HG03064 (cell line): ENCODE results near the gene SLC38A6.
A peak's percentile ranks its signal among the peaks of the same experiment; 100 is the strongest.

Experiments
- ATAC-seq: cut with Tn5 transposase; IDR thresholded peaks from one replicate; pipeline ENCODE4 v1.9.1; 2021; ENCODE audit warnings: low read depth; ENCODE audit not compliant: unreplicated experiment

Gene SLC38A6

DNA sequence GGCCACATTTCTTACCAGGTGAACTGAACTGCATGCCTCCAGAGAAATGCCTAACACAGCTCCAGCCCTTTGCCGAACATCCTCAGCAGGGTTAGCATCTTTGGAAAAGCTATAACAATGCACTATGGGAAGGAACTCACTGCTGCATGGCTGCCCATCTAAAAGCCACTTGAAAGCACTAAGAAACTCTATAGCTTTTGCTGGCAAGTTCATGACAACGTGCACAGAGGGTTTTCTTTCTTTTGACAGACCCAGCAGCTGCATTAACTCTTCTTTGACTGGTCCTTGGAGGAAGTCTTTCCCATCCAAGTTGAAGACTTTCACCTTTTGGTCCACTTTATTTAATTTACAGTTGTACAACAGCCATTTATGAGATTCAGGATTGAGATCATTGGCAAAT, 5.5 kb upstream of the SLC38A6 start:
- ATAC-seq = no peak

DNA sequence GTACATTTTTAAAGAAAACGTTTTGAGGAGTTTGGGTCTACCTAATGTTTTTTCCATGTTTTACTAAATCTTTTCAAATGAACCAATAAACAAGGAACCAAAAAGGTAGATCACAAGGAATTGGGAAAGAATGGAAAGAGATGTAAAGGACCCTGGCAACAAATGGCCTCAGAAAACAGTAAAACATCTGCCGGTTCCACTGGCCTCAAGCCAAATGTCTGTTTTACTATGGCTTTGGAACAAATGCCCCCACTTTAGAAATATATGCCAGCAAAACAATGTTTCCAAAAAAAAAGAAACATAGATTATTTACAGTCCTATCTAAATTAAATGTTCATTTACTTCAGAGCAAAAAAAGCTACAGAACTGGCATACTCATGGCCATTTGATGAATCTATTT, 3.2 kb upstream of the SLC38A6 start:
- ATAC-seq = no peak

DNA sequence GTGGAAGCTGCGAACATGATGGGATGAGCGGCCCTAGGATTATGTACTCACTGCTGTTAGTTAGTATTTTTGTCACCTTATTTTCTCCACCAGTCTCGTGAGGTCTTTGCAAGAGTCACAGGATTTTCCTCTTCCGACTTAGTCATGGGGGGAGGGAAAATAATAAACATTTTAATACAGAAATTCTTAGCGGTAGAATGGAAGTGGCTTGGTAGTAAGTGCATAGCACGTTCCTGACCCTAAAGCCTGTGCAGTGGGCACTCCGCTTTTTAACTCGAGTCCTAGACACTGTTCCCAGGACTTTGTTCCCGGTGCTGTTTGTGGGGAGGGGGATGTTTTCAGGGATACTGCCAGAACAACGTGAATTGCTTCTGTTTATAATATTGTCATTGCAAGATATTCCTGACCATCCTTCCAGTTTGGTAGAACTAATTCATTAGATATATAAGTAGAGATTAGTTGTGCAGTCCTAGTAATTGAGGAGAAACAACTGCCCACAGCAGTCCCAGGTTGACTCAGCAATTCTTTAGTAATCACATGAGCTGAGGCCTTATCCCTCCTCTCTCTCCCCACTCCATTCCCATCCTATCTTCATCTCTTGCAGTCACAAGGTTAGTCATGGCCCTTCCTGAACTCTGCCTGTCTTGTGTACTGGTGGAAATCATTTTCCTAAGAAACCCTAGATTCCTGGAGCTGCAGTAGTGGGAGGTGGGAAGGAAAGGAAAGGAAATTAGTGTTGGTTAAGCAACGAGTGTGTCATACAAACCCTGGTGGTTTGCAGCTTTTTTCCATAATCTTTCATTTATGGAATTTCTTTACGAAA, 799 bp downstream of the SLC38A6 start:
- no peak for ATAC-seq

- ATAC-seq = no peak
Measured at GRCh38 chr14:60984196-60984595, 3.2 kb downstream of the SLC38A6 start.

DNA sequence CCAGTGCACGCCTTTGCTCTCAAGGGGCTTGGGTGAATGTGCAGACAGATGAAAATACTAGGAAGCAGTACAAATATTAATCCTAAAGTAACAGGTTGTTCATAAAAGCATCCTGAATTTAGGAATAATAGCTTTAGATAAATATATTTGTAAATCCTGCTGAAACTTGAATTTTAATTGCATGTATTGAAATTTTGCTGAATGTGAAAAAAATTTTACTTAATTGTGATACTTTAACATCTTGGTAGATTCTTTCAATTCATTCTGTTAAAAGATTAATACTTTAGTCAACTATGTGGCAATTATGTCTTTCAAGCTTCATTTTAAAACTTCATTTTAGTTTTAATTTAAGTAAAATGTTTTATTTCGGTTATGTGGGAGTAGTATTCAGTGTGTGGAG, 5.5 kb downstream of the SLC38A6 start:
- ATAC-seq = no peak

GRCh38 chr14:60989599-60989998, 8.6 kb downstream of the SLC38A6 start:
- ATAC-seq = no peak

DNA sequence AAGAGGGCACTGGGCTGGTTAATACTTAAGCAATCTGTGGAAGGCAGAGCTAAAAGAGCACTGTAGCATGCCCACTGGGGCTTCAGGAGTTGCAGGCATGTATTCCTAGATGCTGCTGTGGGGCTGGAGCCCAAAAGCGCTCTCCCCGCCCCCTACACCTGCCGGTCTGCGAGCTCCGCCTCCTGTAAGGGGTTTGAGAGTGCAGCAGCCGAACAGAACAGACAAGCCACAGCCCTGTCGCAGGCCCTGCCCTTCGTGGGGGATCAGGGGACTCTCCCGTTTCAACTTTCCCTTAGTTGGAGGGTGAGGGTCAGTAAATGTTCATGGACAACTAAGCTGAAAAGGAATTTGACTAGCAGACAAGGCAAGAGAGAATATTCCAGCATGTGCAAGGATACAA, 17.6 kb downstream of the SLC38A6 start:
- ATAC-seq = no peak

DNA sequence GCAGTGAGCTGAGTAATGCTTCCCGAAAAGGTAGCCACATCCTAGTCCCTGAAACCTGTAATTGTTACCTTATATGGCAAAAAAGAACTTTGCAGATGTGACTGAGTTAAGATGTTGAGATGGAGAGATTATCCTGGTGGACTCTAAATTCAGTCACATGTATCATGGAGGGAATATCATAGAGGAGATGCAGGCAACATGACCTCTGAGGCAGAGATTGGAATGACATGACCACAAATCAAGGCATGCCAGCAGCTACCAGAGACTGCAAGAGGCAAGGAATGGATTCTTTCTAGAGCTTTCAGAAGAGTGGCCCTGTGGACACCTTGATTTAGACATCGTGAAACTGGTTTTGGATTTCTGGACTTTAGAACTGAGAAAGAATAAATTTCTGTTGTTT, 18.5 kb downstream of the SLC38A6 start:
- no peak for ATAC-seq

DNA sequence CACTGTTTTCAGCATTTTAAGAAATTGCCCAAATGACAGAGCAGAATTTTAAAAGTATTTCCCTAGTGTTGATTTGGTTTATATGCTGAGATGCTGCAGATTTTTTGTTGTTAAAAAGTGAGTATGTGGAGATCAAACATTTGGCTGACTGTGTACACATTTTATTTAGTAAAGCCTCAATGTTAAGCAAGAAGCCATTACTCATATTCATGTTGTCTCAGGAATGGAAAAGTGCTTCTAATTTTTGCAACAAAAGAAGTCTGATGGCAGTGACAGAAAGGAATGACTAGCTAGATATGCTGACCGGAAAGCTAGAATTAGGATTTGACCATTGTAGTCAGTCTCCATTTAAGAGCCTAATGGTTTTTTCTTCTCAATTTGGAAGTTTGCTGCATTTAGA, 22.5 kb downstream of the SLC38A6 start:
- ATAC-seq = no peak

DNA sequence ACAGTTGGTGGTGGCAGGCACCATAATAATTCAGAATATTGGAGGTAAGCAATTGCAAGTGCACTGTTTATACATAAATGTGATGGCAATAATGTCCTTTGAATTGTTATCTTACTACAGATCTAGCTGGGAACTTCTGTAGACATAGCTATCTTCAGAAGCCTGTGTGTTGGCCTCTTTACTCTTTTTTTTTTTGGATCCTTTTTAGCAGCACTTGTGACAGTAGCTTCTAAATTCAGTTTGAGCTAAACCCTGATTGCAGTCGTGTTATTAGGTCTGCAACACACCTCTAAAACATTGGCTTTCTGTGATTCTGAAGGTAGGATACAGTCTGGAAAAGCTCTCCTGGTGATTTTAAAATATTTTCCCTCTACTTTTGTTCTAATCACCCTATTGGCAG, 38.5 kb downstream of the SLC38A6 start:
- ATAC-seq = no peak

DNA sequence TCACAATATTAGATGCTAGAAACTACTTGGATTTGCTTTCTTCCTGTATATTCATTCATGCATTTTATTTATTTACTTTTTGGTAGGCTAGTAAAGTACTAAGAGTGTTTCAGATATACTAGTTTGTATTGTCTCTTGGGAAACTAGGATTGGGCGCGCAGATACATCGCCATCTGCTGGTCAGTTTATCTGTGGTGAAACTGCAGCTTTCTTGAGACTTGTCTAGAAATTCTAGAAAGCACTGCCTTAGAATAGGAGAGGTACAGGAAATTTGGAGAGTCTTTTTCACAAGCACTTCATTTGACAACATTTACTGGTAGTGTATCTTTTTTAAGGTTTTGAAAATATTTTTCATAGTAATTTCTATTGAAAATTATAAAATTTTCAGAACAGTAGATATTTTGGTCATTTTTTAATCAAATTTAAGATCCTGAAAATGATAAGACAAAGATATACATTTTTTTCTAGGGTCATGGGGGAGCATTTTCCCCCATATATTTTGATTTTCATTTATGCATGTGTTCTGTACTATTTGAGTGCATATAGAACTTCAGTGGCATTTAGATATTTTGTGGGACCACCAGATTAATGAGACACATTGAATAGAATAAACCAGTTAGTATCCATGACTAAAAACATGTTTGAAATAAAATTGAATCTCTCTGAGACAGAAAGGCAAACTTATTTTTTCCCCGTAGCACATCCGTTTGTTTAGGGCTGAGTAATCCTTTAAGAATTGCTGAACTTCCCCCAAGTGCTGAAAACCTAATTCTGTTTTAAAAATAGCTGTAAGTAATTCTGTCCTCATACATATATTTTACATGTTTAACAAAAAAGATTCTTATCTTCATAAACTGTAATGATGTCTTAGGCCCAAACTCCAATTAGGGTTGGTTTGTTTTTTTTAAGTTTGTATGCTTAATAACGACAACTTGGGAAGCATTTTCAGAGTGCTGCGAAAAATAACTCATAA, 44.5 kb downstream of the SLC38A6 start:
- peak; percentile 57 for ATAC-seq

DNA sequence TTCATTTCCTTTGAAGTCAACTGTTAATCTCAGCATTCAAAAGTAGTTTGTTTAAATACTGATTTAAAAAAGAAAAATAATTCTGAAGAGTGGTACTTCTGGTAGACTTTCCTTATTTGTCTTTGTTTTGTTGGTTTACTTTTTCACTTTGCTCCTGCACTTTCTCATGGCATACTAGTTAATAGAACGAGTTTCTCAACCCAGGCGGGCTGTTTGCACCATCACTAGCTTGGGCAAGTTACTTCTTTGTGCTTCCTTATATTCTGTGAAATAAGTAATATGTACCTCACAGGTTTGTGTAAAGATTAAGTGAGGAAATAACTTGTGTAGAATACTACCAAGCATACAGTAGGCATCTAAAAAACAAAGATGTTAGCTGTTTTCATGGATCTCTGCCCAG, 45.5 kb downstream of the SLC38A6 start:
- ATAC-seq = no peak

DNA sequence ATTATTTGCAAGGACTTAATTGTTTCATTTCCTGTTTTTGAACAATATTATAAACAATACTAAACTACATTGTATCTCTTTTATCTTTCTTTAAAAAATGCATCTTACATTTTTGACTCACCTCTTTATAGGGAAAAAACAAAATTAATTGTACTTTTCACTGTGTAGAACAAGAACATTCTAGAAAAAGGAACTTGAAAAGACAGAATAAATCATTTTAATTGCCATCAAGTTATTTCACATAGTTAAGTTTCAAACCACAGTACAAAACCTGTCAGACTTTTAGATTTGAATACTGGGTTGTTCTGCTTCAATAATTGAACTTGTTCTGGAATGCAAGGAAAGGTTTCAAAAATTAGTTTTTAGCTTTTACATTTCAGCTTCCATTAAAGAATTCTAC, 50.0 kb downstream of the SLC38A6 start:
- no peak for ATAC-seq

DNA sequence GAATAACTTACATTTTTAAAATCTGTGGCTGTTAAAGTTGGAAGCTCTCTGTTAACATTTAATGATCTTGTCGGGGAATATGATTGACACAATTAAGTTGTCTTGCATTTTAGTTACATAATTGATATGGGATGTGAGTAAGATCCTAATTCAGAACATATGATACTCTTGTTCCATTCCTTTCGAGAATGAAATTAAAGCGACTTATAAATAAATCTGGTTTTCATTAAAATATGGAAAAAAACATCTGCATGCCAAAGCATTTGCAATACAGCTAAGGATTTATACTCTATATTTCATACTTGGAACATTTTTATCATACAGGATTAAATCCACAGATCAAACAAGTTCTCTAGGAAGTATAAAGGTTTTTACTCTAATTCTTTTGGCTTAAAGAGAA, 52.0 kb downstream of the SLC38A6 start:
- no peak for ATAC-seq

DNA sequence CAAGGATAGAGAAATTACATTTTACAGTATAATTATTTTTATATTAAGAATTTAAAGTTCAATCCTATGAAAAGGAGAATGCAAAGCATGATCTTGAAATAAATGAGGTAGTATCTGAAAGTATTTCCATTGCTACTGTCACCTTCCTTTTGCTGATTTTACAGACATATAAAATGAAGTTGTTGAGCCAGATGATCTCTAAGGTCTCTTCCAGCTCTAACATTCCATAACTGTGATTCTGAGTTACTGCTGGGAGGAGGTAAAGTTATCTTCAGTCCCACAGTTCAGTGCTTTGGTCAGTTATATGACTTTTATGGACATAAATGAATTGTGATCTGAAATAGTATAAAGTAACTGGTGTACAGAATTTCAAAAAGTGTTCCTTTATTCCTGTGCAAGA, 52.8 kb downstream of the SLC38A6 start:
- ATAC-seq = no peak

DNA sequence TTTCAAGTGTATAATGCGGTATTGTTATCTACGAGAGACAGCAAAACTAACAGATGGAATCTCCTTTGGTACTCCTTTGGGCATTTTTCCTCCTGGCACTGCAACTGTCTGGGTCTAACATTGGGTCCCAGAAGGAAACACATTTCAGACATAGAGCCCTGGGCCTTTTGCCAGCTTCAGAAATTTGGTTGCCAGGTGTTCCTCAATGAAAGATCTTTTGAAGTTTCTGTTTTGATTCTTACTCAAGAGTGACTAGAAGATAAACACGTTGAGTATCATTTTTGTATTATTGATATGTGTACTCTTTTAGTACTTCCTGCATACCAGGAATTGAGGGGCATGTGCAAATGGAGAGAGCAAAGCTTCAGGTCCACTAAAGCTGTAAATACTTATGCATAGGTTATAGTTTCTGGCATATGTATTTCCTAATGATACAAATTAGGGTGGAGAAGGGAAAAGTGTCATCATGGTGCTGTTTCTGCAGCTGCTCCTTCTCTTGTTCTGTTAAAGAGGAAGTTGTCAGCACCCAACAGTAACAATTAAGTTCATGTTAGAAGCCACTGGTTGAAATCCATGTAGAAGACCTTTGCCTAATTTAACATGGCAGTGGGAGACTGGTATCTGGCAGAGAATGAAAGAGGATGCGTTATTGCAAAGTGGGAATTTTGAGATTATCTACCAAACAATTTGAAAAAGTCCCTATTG, 53.5 kb downstream of the SLC38A6 start:
- no peak for ATAC-seq

DNA sequence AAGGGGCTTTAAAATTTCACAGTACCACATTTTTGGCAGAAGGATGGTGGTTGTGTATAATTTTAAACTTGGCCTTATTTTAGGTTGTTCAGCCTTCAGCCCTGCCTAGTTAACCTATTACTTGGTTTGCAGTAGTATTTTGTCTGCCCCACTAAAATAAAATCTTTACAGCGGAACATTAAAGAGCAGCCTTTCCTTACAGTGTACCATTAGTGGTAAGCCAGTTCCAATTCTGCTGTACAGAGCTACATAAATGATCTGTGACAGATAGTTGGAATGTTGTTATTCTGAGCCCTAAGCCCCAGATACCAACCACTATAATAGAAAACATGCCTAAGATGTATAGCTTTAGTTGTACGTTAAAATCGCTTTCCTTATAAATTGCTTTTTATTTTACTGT, 56.2 kb downstream of the SLC38A6 start:
- ATAC-seq = no peak

- ATAC-seq = no peak
Measured at GRCh38 chr14:61041704-61042103, 60.7 kb downstream of the SLC38A6 start.

DNA sequence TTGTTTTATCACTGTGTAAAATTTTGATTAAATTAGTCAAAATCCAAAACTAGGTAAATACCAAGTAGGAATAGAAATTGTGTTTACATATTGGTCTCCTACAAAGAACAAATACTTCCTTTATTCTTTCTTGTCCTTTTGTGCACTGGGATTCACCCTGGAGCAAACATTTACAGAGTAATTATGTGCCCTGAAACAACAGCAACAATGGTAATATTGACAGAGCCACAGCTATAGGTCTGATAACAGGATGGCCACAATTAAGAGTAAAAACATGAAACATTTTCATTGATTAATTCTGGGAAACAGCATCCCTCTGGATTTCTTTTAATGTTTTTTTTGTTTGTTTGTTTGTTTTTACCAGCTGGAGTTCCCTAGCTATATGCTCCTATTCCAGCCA, 61.2 kb downstream of the SLC38A6 start:
- ATAC-seq = no peak

- no peak for ATAC-seq
Measured at GRCh38 chr14:61043506-61043905, 62.5 kb downstream of the SLC38A6 start.

DNA sequence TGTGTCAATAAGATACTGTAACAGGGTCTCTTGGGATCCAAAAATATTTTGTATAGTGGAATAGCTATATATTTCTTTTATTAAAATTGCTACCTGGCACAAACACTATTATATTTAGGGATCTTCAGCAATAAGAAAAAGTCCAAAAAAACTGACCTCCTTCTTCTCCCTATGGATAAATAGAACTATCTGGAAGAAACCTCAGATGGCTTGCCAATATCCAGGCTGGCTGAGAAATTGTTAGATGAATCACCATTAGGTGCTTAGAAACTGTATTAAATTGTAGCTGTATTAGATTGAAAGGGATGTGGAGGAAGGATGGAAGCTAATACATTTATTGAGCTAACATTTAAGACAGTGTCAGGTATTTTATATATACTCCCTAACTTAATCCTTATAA, 66.0 kb downstream of the SLC38A6 start:
- no peak for ATAC-seq
